Measurements from ENCODE around the gene DNAJC18. TPM values are rescaled to one million over a fixed set of nuclear protein-coding genes. Genes with fewer than 3 reads are reported as not detected.
A peak's percentile ranks its signal among the peaks of the same experiment; 100 is the strongest.

Gene DNAJC18
- total RNA-seq, 4 donors from 2014 or later = 7.6 to 27.7 (median 14.5) TPM

DNA sequence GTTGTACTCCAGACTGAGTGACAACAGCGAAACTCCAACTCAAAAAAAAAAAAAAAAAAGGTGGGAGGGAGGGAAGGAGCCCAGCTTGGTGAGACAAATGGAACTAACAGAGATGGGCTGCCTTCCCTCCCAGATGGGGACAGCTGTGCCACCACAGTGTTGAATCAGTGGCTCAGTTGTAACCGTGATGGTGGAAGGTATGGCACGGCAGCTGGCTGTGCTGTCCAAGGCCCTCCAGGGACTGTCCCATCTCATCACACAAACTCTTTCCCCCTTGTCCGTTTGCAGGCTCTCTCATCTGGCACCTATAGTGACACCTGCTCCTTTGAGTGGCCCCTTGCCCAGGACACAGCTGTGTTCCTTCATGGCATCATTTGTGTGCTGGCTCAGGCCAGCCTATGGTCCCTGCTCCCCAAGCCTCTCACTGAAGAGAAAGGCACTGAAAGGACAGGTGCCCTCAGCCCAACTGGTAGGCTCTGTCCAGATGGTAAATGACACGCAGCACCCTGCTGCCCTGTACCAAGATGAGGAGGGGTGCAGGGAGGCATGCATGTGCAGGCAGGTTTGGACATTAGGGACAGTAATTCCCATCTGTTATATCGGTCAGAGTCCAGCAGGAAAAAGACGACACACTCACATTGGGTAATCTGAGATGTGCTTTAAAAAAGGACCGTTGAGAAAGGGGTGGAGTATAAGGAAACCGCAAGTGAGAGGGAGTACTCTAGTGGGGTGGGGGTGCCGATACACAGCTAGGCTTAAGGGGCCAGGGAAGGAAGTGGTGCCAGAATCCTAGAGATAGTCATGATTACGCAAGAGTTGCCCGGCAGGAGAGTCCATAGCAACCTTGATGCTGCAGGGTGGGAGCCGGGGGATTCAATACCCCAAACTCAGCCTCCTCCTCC, 35.8 kb upstream of the DNAJC18 start:
- Histone ChIP-seq H3K27me3 (no peaks in the 10 kb centered on the region), H3K36me3 (peaks cover 0 to 52% of the 10 kb centered on the region in 2 donors), H3K4me3 (no peak overlapping the region), H3K27ac (peak overlapping the region in 3 of 4 donors; percentile 0 to 31 (median 1)), H3K9me3 (no peaks in the 10 kb centered on the region), H3K4me1 (peaks cover 0 to 41% (median 12%) of the 10 kb centered on the region in 3 donors)
- 45 to 66% methylated on average over 9 of the region's 13 CpGs for WGBS, 2 donors (ENCODE audit: low coverage in 1 of 2)
- TF ChIP-seq POLR2A (IDR thresholded peaks at IDR 0.05) (no peak), POLR2AphosphoS5 (IDR thresholded peaks at IDR 0.05) (no peak), EP300 (IDR thresholded peaks at IDR 0.05) (no peak)
- TF ChIP-seq, protein P1, sequence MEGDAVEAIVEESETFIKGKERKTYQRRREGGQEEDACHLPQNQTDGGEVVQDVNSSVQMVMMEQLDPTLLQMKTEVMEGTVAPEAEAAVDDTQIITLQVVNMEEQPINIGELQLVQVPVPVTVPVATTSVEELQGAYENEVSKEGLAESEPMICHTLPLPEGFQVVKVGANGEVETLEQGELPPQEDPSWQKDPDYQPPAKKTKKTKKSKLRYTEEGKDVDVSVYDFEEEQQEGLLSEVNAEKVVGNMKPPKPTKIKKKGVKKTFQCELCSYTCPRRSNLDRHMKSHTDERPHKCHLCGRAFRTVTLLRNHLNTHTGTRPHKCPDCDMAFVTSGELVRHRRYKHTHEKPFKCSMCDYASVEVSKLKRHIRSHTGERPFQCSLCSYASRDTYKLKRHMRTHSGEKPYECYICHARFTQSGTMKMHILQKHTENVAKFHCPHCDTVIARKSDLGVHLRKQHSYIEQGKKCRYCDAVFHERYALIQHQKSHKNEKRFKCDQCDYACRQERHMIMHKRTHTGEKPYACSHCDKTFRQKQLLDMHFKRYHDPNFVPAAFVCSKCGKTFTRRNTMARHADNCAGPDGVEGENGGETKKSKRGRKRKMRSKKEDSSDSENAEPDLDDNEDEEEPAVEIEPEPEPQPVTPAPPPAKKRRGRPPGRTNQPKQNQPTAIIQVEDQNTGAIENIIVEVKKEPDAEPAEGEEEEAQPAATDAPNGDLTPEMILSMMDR (IDR thresholded peaks at IDR 0.05) = no peak
- ATAC-seq = peak; percentile 54

DNA sequence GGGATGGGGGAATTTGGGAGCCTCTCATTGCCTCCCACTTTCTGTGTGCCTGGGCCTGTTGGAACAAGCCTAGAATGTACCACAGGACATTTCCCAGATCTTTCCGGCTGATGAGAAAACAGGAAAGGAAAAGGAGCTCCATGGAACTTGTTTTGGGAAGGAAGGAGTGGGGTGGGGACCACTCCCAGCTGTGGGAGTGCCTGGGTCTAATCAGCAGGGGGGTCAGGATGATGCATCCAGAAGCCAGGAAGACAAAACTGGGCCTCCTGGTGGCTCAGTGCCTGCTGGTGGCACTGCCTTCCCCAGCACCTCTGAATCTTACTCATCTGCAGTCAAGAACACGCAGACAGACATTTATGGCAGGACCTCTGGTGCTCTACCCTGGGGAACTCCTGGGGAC, 34.2 kb upstream of the DNAJC18 start:
- peaks cover 0 to 38% of the 10 kb centered on the region in 2 donors for H3K36me3 ChIP-seq
- ATAC-seq = peak; percentile 33
- WGBS, 2 donors (ENCODE audit: low coverage in 1 of 2) = 86% methylated on average over 1 of the region's 2 CpGs; no CpG with 5 or more reads in 1 of the 2 donors
- H3K27me3 ChIP-seq = no peaks in the 10 kb centered on the region
- no peak overlapping the region for H3K4me3 ChIP-seq
- H3K27ac ChIP-seq = peak overlapping the region in 3 of 4 donors; percentile 43 to 71 (median 47)
- H3K4me1 ChIP-seq = peaks cover 0 to 27% (median 12%) of the 10 kb centered on the region in 3 donors
- TF ChIP-seq, protein P1 (IDR thresholded peaks at IDR 0.05) = no peak
- TF ChIP-seq POLR2AphosphoS5 (IDR thresholded peaks at IDR 0.05) = no peak
- no peak for TF ChIP-seq POLR2A (IDR thresholded peaks at IDR 0.05)
- no peak for TF ChIP-seq EP300 (IDR thresholded peaks at IDR 0.05)
- H3K9me3 ChIP-seq = no peaks in the 10 kb centered on the region

DNA sequence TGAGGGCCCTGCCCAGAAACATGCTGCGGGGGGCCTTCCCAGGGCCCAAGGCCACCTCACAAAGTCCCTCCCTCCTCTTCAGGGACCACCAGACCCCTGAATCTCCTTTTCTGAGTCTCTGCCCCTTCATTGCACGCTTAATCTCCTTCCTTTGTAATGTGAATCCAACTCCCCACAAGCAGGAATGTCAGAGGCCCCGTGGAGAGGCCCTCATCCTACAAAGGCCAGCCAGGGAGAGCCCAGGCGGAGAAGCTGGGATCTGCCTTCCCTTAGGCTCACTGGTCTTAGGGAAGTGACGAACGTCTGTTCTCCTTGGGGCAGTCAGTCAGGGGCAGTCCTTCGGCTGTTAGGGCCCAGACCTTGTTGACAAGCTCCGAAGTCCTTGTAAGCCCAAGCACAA, 33.8 kb upstream of the DNAJC18 start:
- ATAC-seq = no peak
- Histone ChIP-seq H3K4me3 (no peak overlapping the region), H3K4me1 (peaks cover 0 to 26% (median 12%) of the 10 kb centered on the region in 3 donors), H3K36me3 (peaks cover 0 to 33% of the 10 kb centered on the region in 2 donors), H3K9me3 (no peaks in the 10 kb centered on the region), H3K27me3 (no peaks in the 10 kb centered on the region), H3K27ac (peak overlapping the region in 3 of 4 donors; percentile 43 to 60 (median 47))
- WGBS, 2 donors (ENCODE audit: low coverage in 1 of 2) = 75 to 89% methylated on average over 4 to 5 of the region's 8 CpGs
- no peak for TF ChIP-seq EP300 (IDR thresholded peaks at IDR 0.05)
- TF ChIP-seq, protein P1 (IDR thresholded peaks at IDR 0.05) = no peak
- no peak for TF ChIP-seq POLR2AphosphoS5 (IDR thresholded peaks at IDR 0.05)
- no peak for TF ChIP-seq POLR2A (IDR thresholded peaks at IDR 0.05)

DNA sequence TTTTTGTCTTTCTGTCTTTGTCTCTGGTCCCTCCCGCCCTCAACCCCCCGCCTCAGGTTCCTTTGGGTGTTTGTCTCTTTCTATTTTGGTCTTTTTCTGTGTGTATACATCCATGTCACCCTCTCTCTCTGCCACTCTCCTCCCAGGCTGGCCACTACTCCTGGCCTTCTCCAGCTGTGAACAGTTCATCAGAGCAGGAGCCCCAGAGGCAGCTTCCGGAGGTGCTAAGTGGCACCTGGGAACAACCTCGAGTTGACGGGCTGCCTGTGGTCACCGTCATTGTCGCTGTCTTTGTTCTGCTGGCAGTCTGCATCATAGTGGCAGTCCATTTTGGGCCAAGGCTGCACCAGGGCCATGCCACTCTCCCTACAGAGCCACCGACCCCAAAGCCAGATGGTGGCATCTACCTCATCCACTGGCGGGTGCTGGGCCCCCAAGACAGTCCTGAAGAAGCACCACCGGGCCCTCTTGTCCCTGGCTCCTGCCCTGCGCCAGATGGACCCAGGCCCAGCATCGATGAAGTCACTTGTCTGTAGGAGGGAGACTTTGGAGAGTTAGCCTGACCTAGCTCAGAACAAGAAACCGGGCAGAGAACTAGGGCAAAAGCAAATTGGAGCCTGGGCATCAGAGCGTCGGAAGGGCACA, 33.2 kb upstream of the DNAJC18 start:
- no peak for TF ChIP-seq POLR2A (IDR thresholded peaks at IDR 0.05)
- TF ChIP-seq, protein P1 (IDR thresholded peaks at IDR 0.05) = no peak
- no peak for TF ChIP-seq EP300 (IDR thresholded peaks at IDR 0.05)
- TF ChIP-seq POLR2AphosphoS5 (IDR thresholded peaks at IDR 0.05) = no peak

More for the DNA sequence above, 33.2 kb upstream of the DNAJC18 start:
- 80 to 88% methylated on average over 1 to 6 of the region's 15 CpGs for WGBS, 2 donors (ENCODE audit: low coverage in 1 of 2)
- Histone ChIP-seq H3K9me3 (no peaks in the 10 kb centered on the region), H3K27ac (peak overlapping the region in 2 of 4 donors; percentile 43 to 47), H3K27me3 (no peaks in the 10 kb centered on the region), H3K36me3 (peaks cover 0 to 27% of the 10 kb centered on the region in 2 donors), H3K4me1 (peaks cover 0 to 26% (median 12%) of the 10 kb centered on the region in 3 donors), H3K4me3 (no peak overlapping the region)
- no peak for ATAC-seq

Data from gastroesophageal sphincter (tissue), 4 donors.